GM19099 (cell line): ENCODE results near the gene CRX.

ENCODE experiments used
- POLR2A ChIP-seq: IDR thresholded peaks from 3 replicates; pipeline ENCODE4 v1.6.1; 2011; ENCODE audit warnings: low read depth; ENCODE audit not compliant: insufficient read length; ENCODE audit errors: extremely low read depth

Gene CRX

DNA sequence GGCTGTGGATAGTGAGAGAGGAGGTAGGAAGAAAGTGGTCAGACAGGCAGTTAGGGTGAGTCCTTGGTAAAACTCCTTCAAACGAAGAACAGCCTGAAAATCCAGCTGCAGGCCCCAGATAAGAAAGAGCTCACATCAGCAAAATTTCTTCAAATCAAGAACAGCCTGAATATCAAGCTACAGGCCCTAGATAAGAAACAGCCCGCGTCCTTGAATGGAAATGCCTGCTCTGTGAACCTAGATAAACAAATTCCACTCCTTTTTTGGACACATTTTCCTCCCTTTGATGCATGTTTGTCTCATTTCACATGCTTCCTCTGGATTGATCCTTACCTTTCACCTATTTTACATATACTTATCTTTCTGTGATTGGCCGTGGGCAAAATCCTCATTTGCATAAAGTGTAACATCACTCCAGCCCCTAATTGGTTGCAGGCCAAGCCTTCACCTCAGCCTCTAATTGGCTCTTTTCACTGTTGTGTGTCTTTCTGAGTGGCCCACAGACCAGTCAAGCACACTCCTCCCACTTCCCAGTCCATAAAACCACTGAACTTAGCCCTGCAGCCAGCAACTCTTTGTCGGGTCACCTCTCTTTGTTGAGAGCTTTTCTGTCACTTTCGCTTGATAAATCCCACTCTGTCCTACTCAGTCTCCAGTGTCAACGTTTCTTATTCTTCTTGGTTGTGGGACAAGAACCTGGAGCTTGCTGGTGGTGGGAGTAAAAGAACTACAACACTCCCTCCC is 70.4 kb downstream of the CRX start:
- no peak for TF ChIP-seq POLR2A
